ENCODE results near the gene RASSF8. TPM values are rescaled to one million over a fixed set of nuclear protein-coding genes. Genes with fewer than 3 reads are reported as not detected.

The RASSF8 gene
- total RNA-seq, 1 donor = 97.4 TPM

GRCh38 chr12:26091822-26092221, 133.3 kb downstream of the RASSF8 start:
- H3K27me3 ChIP-seq (ENCODE audit: insufficient read depth, low read length) = no peaks in the 10 kb centered on the region
- DNase-seq (ENCODE audit: insufficient read length, low spot score, missing footprints) = no peak
- H3K4me1 ChIP-seq (ENCODE audit: insufficient read depth, low read length) = peaks cover 6% of the 10 kb centered on the region
- no peak overlapping the region for H3K27ac ChIP-seq (ENCODE audit: low read depth, low read length)
- TF ChIP-seq CTCF (IDR thresholded peaks at IDR 0.05; ENCODE audit: extremely low read depth, low read depth, low read length) = peak; percentile 32
- no peak overlapping the region for H3K4me3 ChIP-seq (ENCODE audit: insufficient read depth, low read length)
- no peaks in the 10 kb centered on the region for H3K79me2 ChIP-seq (ENCODE audit: insufficient read depth, low read length)
- no peaks in the 10 kb centered on the region for H3K9me3 ChIP-seq (ENCODE audit: low read depth, low read length)
- H3K4me2 ChIP-seq (ENCODE audit: insufficient read depth, low read length) = no peak overlapping the region
- no peaks in the 10 kb centered on the region for H3K36me3 ChIP-seq (ENCODE audit: insufficient read depth, low read length)
- no peak overlapping the region for H2AFZ ChIP-seq (ENCODE audit: low read length)
- H4K20me1 ChIP-seq (ENCODE audit: insufficient read depth, low read length) = no peaks in the 10 kb centered on the region

DNA sequence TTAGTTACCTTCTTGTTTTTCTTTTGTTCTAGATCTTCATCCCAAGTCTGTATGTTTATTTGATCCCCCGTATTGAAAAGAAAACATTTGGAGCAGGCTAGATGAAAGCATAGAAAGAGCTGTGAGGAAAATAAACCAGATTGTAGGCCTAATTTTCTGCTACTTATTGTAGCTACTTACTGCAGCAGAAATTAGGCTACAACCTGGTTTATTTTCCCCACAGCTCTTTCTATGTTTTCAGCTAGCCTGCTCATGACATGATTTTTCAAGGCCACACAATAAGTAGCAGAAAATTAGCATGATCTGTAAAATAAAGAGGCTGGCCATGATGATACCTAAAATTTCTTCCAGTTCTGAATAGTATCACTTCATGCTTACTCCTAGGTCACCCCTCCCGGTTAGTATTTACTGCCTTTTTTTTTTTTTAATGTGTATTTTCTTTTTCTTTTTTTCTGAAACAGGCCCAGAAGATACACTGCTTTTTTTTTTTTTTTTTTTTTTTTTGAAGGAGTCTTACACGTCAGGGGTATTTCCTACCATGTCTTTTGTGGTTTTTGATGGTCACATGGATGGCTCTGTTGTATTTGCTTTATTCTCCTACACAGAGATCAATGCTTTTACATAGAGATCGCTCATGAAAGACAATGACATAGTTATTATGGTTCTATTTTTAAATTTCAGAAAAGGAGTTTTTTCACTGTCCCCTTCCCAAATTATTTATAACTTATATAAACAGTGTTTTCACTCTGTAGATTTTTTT, 134.0 kb downstream of the RASSF8 start:
- Histone ChIP-seq H3K4me1 (ENCODE audit: insufficient read depth, low read length) (peaks cover 10% of the 10 kb centered on the region), H3K27me3 (ENCODE audit: insufficient read depth, low read length) (no peaks in the 10 kb centered on the region), H3K4me3 (ENCODE audit: insufficient read depth, low read length) (no peak overlapping the region), H4K20me1 (ENCODE audit: insufficient read depth, low read length) (no peaks in the 10 kb centered on the region), H3K27ac (ENCODE audit: low read depth, low read length) (no peak overlapping the region), H3K4me2 (ENCODE audit: insufficient read depth, low read length) (no peak overlapping the region), H3K36me3 (ENCODE audit: insufficient read depth, low read length) (no peaks in the 10 kb centered on the region), H3K79me2 (ENCODE audit: insufficient read depth, low read length) (no peaks in the 10 kb centered on the region), H3K9me3 (ENCODE audit: low read depth, low read length) (no peaks in the 10 kb centered on the region), H2AFZ (ENCODE audit: low read length) (no peak overlapping the region)
- TF ChIP-seq CTCF (IDR thresholded peaks at IDR 0.05; ENCODE audit: extremely low read depth, low read depth, low read length) = no peak
- no peak for DNase-seq (ENCODE audit: insufficient read length, low spot score, missing footprints)

GRCh38 chr12:26095186-26095585, 136.7 kb downstream of the RASSF8 start:
- Histone ChIP-seq H4K20me1 (ENCODE audit: insufficient read depth, low read length) (no peaks in the 10 kb centered on the region), H3K36me3 (ENCODE audit: insufficient read depth, low read length) (no peaks in the 10 kb centered on the region), H3K27ac (ENCODE audit: low read depth, low read length) (no peak overlapping the region), H3K27me3 (ENCODE audit: insufficient read depth, low read length) (no peaks in the 10 kb centered on the region), H3K4me3 (ENCODE audit: insufficient read depth, low read length) (no peak overlapping the region), H3K79me2 (ENCODE audit: insufficient read depth, low read length) (no peaks in the 10 kb centered on the region), H3K9me3 (ENCODE audit: low read depth, low read length) (no peaks in the 10 kb centered on the region), H3K4me2 (ENCODE audit: insufficient read depth, low read length) (no peak overlapping the region), H3K4me1 (ENCODE audit: insufficient read depth, low read length) (peaks cover 11% of the 10 kb centered on the region), H2AFZ (ENCODE audit: low read length) (no peak overlapping the region)
- no peak for DNase-seq (ENCODE audit: insufficient read length, low spot score, missing footprints)
- no peak for TF ChIP-seq CTCF (IDR thresholded peaks at IDR 0.05; ENCODE audit: extremely low read depth, low read depth, low read length)

DNA sequence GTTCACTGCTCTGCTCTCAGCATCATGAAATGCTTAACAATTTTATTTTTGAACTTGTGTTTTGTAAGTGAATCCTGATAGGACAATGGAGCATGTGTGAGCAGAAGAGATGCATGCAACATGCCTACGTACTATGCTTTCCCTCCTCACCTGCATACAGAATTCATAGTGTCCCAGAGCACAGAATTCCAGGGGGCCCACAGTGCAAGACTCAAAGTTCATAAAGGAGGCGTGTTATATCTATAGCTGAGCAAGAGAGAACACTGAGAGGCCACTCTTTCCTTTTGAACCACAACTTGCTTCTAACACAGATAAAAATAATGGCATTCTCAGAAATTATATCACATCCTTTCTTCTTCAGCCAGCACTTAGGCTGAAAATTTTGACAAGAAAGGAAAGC, 137.6 kb downstream of the RASSF8 start:
- H2AFZ ChIP-seq (ENCODE audit: low read length) = no peak overlapping the region
- no peak for TF ChIP-seq CTCF (IDR thresholded peaks at IDR 0.05; ENCODE audit: extremely low read depth, low read depth, low read length)

More for the DNA sequence above, 137.6 kb downstream of the RASSF8 start:
- Histone ChIP-seq H3K27ac (ENCODE audit: low read depth, low read length) (no peak overlapping the region), H3K27me3 (ENCODE audit: insufficient read depth, low read length) (no peaks in the 10 kb centered on the region), H3K4me2 (ENCODE audit: insufficient read depth, low read length) (no peak overlapping the region), H3K4me3 (ENCODE audit: insufficient read depth, low read length) (no peak overlapping the region), H4K20me1 (ENCODE audit: insufficient read depth, low read length) (no peaks in the 10 kb centered on the region), H3K9me3 (ENCODE audit: low read depth, low read length) (no peaks in the 10 kb centered on the region), H3K4me1 (ENCODE audit: insufficient read depth, low read length) (peaks cover 8% of the 10 kb centered on the region), H3K36me3 (ENCODE audit: insufficient read depth, low read length) (no peaks in the 10 kb centered on the region), H3K79me2 (ENCODE audit: insufficient read depth, low read length) (no peaks in the 10 kb centered on the region)
- DNase-seq (ENCODE audit: insufficient read length, low spot score, missing footprints) = no peak
